ENCODE measurements around the gene ACTN4.
"Not testable (repeated sequence)": the region's sequence is repeated elsewhere in the genome, so short reads cannot be mapped to it uniquely, and the experiment has no call there.

ACTN4 gene

DNA sequence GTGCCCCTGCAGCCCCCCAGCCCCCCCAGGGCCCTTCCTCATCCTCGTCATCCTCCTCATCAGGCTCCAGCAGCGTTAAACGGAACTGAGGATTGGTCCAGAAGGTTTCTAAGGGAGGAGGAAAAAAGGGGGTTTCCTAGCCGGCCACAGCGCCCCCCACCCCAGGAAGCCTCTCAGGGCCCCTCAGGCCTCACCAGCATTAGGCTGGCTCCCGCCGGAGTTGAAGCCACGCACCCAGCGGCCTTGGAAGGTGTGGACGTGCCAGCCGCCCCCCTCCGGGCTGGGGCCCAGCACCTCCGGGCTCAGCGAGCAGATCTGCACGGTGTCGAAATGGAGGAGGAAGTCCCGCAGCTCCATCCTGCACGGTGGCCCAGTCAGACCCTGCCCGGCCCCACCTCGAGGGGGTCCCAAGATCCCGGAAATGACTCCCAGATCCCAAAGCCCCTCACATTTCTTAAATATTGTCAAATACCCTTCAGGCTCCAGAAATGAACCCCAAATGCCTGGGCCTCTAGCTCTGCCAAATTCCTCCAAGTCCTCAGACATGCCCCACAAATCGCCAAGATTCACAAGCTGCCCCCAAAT lies 89.9 kb downstream of the ACTN4 start:
- peaks cover 43% of the 10 kb centered on the region for H3K4me1 Mint-ChIP-seq (ENCODE audit: low read depth)
- peak; percentile 37 for DNase-seq
- peak overlapping the region; percentile 23 for H3K4me3 Mint-ChIP-seq
- no peaks in the 10 kb centered on the region for H3K9me3 Mint-ChIP-seq
- peak overlapping the region; percentile 15 for H3K27ac Mint-ChIP-seq
- no peaks in the 10 kb centered on the region for H3K36me3 Mint-ChIP-seq (ENCODE audit: low read depth)
- peaks cover 7% of the 10 kb centered on the region for H3K27me3 Mint-ChIP-seq

- H3K4me1 Mint-ChIP-seq (ENCODE audit: low read depth): peaks cover 43% of the 10 kb centered on the region
- H3K9me3 Mint-ChIP-seq: no peaks in the 10 kb centered on the region
- peaks cover 7% of the 10 kb centered on the region for H3K27me3 Mint-ChIP-seq
These were observed 90.7 kb downstream of the ACTN4 start for GRCh38 chr19:38737921-38738737.

DNA sequence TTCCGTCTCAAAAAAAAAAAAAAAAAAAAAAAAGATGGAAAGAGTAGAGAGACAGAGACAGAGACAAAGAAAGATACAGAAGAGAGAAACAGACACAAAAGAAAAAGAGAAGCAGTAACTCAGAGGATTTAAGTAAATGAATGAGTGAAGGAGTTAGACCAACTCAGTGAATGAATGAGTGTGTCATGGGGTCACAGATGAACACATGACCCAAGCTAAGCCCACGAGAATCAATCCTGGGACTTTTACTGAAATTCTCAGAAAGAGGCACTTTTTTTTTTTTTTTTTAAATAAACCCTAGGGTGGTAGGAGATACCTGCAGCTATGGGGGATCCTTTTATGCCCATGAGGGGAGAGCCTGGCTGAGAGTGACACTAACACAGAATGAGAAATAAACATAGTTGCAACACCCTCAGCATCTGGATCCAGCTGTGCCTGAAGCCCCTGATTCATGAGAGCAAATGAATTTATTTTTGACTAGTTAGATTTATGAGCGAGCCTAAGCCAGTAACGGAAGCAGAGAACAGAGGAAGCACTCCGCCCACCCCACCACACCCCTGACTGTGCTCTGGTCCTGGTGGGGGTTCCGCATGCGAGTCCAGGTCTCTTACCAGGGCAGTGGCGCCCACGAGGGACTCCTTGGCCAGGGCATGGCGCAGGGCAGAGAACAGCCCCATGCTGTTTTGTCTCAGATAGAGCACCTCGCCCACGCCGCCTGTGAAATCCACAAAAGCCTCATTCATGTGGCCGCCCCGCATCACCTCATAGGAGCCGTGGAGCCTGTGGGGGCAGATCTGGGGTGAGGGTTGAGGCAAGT lies 92.2 kb downstream of the ACTN4 start:
- peaks cover 7% of the 10 kb centered on the region for H3K27me3 Mint-ChIP-seq
- DNase-seq: no peak
- H3K4me1 Mint-ChIP-seq (ENCODE audit: low read depth): peaks cover 30% of the 10 kb centered on the region
- H3K4me3 Mint-ChIP-seq: no peak overlapping the region
- H3K36me3 Mint-ChIP-seq (ENCODE audit: low read depth): no peaks in the 10 kb centered on the region
- H3K27ac Mint-ChIP-seq: no peak overlapping the region
- no peaks in the 10 kb centered on the region for H3K9me3 Mint-ChIP-seq

More at GRCh38 chr19:38737921-38738737, 90.7 kb downstream of the ACTN4 start:
- H3K27ac Mint-ChIP-seq: peak overlapping the region; percentile 15
- peak overlapping the region; percentile 11 for H3K4me3 Mint-ChIP-seq
- no peak for DNase-seq
- H3K36me3 Mint-ChIP-seq (ENCODE audit: low read depth): no peaks in the 10 kb centered on the region

DNA sequence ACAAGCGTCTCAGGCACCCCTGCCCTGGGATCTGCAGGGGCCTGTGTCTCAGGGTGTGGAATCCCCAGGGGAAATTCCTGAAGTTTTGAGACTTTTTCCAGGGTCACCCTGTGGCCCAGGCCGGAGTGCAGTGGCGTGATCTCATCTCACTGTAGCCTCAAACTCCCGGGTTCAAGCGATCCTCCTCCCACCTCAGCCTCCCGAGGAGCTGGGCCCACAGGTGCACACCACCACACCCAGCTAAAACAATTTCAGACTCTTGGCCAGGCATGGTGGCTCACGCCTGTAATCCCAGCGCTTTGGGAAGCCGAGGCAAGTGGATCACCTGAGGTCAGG lies 92.8 kb downstream of the ACTN4 start:
- DNase-seq: no peak
- Mint-ChIP-seq H3K27ac (no peak overlapping the region), H3K27me3 (peaks cover 7% of the 10 kb centered on the region), H3K36me3 (ENCODE audit: low read depth) (no peaks in the 10 kb centered on the region), H3K4me3 (no peak overlapping the region), H3K9me3 (no peaks in the 10 kb centered on the region), H3K4me1 (ENCODE audit: low read depth) (peaks cover 24% of the 10 kb centered on the region)

GRCh38 chr19:38740932-38741331 lies 93.5 kb downstream of the ACTN4 start:
- Mint-ChIP-seq H3K9me3 (no peaks in the 10 kb centered on the region), H3K36me3 (ENCODE audit: low read depth) (no peaks in the 10 kb centered on the region), H3K4me1 (ENCODE audit: low read depth) (peaks cover 22% of the 10 kb centered on the region), H3K27ac (no peak overlapping the region), H3K27me3 (peaks cover 7% of the 10 kb centered on the region), H3K4me3 (no peak overlapping the region)
- DNase-seq: no peak

DNA sequence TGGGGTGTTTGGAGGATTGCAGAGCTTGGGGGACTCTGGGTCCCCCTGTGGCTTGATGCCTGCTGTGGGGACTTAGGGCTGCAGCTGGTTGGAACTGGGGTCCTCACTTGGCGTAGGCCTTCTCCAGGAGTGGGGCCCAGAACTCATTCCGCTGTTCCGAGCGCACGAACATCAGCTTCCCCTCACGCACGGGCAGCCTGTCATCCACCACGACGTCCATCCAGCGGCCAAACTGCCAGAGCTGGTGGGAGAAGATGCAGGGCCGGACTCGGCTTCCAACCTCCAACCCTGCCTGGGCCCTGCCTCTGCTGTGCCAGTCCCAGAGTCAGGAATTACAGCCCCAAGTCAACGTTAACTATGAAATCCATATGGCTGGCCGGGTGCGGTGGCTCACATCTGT lies 94.2 kb downstream of the ACTN4 start:
- Mint-ChIP-seq H3K9me3 (no peaks in the 10 kb centered on the region), H3K4me1 (ENCODE audit: low read depth) (peaks cover 17% of the 10 kb centered on the region), H3K27me3 (peaks cover 5% of the 10 kb centered on the region), H3K27ac (no peak overlapping the region), H3K36me3 (ENCODE audit: low read depth) (no peaks in the 10 kb centered on the region), H3K4me3 (no peak overlapping the region)
- no peak for DNase-seq

- Mint-ChIP-seq H3K4me1 (ENCODE audit: low read depth) (peaks cover 17% of the 10 kb centered on the region), H3K36me3 (ENCODE audit: low read depth) (no peaks in the 10 kb centered on the region), H3K27me3 (peaks cover 5% of the 10 kb centered on the region), H3K4me3 (no peak overlapping the region), H3K9me3 (no peaks in the 10 kb centered on the region), H3K27ac (no peak overlapping the region)
- DNase-seq: no peak
These were observed 94.8 kb downstream of the ACTN4 start for GRCh38 chr19:38742296-38742695.

GRCh38 chr19:38742906-38743305 lies 95.5 kb downstream of the ACTN4 start:
- Mint-ChIP-seq H3K27ac (no peak overlapping the region), H3K9me3 (no peaks in the 10 kb centered on the region), H3K4me1 (ENCODE audit: low read depth) (peaks cover 13% of the 10 kb centered on the region), H3K36me3 (ENCODE audit: low read depth) (no peaks in the 10 kb centered on the region), H3K4me3 (no peak overlapping the region), H3K27me3 (peaks cover under 1% of the 10 kb centered on the region)
- DNase-seq: no peak

GRCh38 chr19:38743394-38744297 lies 96.2 kb downstream of the ACTN4 start:
- no peaks in the 10 kb centered on the region for H3K9me3 Mint-ChIP-seq
- H3K4me3 Mint-ChIP-seq: no peak overlapping the region
- no peak overlapping the region for H3K27ac Mint-ChIP-seq
- H3K27me3 Mint-ChIP-seq: no peaks in the 10 kb centered on the region
- H3K4me1 Mint-ChIP-seq (ENCODE audit: low read depth): peaks cover 10% of the 10 kb centered on the region
- H3K36me3 Mint-ChIP-seq (ENCODE audit: low read depth): no peaks in the 10 kb centered on the region
- DNase-seq: no peak

DNA sequence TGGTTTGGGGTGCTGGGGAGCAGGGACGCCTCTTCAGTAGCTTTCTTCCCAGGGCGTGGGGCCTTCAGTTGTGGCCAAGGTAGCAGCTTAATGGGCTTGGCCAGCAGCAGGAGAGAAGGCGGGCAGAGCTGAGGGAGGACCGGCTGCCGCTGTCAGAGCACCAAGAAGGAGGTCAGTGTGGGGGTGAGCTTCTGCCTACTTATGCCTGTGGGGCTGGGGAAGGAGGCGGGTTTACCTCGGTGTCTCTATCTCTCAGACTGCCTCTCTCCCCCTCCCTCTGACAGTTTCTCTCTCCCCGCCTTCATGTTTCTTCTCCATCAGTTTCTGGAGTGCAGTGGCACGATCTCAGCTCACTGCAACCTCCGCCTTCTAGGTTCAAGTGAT lies 96.8 kb downstream of the ACTN4 start, which contains the start of gene CAPN12:
Gene CAPN12, minus strand, starts transcription at position 177 of the 384 bp plus-strand sequence. CDS start 309 bp downstream, outside the sequence.
- Mint-ChIP-seq H3K4me1 (ENCODE audit: low read depth) (peaks cover 8% of the 10 kb centered on the region), H3K36me3 (ENCODE audit: low read depth) (no peaks in the 10 kb centered on the region), H3K27me3 (no peaks in the 10 kb centered on the region), H3K4me3 (no peak within 1 kb of the TSS), H3K9me3 (no peaks in the 10 kb centered on the region), H3K27ac (no peak within 1 kb of the TSS)
- DNase-seq: no peak

GRCh38 chr19:38744874-38745273 lies 97.4 kb downstream of the ACTN4 start:
- Mint-ChIP-seq H3K27me3 (no peaks in the 10 kb centered on the region), H3K36me3 (ENCODE audit: low read depth) (no peaks in the 10 kb centered on the region), H3K4me3 (no peak overlapping the region), H3K27ac (no peak overlapping the region), H3K9me3 (no peaks in the 10 kb centered on the region), H3K4me1 (ENCODE audit: low read depth) (peaks cover 3% of the 10 kb centered on the region)
- no peak for DNase-seq

DNA sequence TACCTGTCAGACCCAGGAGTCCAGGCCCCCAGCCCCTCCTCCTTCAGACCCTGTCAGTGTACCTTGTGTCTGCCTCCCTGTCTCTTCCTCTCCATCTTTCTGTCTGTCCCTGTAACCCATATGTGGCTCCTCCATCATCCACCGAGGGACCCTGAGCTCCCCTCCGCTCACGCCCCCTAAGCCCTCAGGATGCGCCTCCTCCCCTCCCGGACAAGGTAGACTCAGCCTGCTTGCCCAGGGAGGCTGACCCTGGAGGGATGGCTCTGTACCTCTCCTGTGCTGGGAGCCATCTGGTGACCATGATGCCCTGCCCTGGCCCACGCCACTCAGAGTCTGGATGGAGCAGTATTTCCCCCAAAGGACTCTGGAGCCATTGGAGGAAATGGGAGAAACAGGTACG lies 97.9 kb downstream of the ACTN4 start:
- no peak for DNase-seq
- H3K27me3 Mint-ChIP-seq: no peaks in the 10 kb centered on the region
- H3K4me1 Mint-ChIP-seq (ENCODE audit: low read depth): no peaks in the 10 kb centered on the region
- no peaks in the 10 kb centered on the region for H3K9me3 Mint-ChIP-seq
- no peak overlapping the region for H3K27ac Mint-ChIP-seq
- no peak overlapping the region for H3K4me3 Mint-ChIP-seq
- no peaks in the 10 kb centered on the region for H3K36me3 Mint-ChIP-seq (ENCODE audit: low read depth)

GRCh38 chr19:38753783-38754182 lies 106.3 kb downstream of the ACTN4 start:
- not testable (repeated sequence) for DNase-seq; H3K27me3 Mint-ChIP-seq; H3K4me3 Mint-ChIP-seq; H3K4me1 Mint-ChIP-seq (ENCODE audit: low read depth); H3K9me3 Mint-ChIP-seq; H3K27ac Mint-ChIP-seq; H3K36me3 Mint-ChIP-seq (ENCODE audit: low read depth)

DNA sequence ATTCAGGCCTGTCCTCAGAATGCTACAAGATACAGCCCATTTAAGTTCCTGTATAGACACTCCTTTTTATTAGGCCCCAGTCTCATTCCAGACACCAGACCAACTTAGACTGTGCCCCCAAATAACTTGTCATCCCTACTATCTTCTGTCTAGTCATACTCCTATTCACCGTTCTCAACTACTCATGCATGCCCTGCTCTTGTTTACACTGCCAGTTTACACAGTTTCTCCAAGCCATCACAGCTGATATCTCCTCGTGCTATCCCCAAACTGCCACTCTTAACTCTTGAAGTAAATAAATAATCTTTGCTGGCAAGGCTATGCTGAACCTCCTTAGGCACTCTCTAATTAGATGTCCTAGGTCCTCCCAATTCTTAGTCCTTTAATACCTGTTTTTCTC lies 106.7 kb downstream of the ACTN4 start:
- not testable (repeated sequence) for H3K36me3 Mint-ChIP-seq (ENCODE audit: low read depth); H3K27me3 Mint-ChIP-seq; H3K27ac Mint-ChIP-seq; H3K4me3 Mint-ChIP-seq; H3K4me1 Mint-ChIP-seq (ENCODE audit: low read depth); H3K9me3 Mint-ChIP-seq; DNase-seq
